ENCODE measurements around the gene SENP2.

SENP2 gene

DNA sequence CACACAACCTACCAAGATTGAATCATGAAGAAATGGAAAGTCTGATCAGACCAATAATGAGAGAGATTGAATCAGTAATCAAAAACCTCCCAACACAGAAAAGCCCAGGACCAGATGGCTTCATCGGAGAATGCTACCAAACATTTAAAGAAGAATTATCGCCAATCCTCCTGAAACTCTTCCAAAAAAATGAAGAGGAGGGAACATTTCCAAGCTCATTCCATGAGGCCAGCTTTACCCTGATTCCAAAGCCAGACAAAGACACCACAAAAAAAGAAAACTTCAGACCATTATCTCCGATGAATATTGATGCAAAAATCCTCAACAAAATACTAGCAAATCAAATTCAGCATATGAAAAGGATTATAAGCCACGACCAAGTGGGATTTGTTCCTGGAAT is 94.1 kb downstream of the SENP2 start:
- DNase-seq (ENCODE audit: low read depth in 2 of 2) = no peak

Data from stimulated activated CD4-positive, alpha-beta T cell treated with anti-CD3 and anti-CD28 coated beads, Interleukin-12 subunit alpha, Interleukin-12 subunit beta, amount 100 ng/mL, for 24 hours (primary cell).